GM18873 (cell line): ENCODE results near the gene PRM3.

Source experiments
- ATAC-seq: cut with Tn5 transposase; IDR thresholded peaks from one replicate; pipeline ENCODE4 v1.9.1; 2021; ENCODE audit warnings: mild to moderate bottlenecking, moderate library complexity, moderate number of reproducible peaks; ENCODE audit not compliant: unreplicated experiment, low FRiP score

The PRM3 gene

DNA sequence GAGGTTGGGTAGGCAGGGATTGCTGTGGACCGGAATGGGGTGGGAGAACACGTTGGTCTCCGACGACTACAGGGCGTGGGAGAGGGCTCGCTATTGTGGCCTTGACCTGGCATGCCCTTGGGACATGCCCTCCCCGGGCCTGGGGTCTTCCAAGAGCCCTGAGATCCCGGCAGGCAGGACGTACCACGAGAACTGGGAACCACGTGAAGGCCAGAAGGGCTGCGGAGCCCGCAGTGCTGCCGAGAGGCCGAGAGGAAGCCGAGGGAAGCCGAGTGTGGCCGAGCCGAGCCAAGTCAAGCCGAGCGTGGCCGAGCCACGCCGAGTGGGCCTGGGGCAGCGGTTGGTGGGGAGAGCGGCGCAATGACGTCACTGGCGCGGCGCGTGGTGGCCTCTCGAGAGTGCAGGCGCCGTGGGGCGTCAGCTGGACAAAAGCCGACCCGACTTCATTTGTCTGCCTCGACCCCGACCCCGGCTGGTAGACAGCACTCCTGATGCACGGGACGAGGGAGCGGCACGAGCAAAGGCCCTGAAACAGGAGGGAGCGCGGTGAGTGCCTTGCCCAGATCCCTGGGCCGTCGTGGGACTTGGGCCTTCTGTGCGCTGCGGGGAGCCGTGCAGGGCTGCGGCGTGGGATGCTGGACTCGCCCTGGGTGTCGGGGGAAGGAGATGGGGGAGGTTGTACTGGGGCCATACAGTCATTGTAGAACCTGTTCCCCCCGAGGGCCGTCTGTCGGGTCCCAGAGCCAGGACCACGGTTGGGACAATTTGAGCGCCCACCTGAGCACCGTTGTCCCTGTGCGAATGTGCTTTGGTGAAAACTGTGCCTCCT, 24.0 kb downstream of the PRM3 start:
- ATAC-seq: no peak

DNA sequence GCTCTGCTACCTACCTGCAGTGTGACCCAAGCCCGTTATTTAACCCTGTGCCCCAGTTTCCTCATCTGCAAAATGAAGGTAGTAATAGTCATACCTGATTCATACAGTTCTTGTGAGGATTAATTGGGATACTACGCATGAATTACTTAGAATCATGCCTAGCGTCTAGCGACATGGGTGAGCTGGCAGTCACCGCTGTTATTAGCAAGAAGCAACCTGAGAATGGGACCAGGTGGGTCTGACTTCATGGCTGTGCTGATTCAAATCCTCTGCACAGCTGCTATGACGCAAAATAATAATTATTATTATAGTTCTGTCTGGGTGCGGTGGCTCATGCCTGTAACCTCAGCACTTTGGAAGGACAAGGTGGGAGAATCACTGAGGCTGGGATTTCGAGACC, 25.3 kb downstream of the PRM3 start:
- ATAC-seq: no peak

DNA sequence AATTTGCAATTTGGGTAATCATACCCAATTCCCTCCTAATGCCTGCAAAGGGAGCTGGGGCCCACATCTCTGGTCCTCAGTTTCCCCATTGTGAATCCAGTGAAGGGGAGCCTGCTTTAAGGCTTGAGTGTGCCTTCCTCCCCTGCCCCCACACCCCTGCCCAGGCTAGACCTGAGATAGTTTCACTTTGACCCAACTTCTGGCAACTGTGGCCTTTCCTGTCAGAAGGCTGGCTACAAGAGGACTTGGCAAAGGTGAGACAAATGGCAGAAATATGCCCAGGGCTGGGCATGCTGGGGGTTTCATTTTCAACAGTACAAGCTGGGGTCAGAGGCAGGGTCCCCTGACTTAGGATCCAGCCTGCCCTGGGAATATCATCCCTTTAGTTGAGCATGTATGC, 27.4 kb downstream of the PRM3 start:
- ATAC-seq: no peak

DNA sequence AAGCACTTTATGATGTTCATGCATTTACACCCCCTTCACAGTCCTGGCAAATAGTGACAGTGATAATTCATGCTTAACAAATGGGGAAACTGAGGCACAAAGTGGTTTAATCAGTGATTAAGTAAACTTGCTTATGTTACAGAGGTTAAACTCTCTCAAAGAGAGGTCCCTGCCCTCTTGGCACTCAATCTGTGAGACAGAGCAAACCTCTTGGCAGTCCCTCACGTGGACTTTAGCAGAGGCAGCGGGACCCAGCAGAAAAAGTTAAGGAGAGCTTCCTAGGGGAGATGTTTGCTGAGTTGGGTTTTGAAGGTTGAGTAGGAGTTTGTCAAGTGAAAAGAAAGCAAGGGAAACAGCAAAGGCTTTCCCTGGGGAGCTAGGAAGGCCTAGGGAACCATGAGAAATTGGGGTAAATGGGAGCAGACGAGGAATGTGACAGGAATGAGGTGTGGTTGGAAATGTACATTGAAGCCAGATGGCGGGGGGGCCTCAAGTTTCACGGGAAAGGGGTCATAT, 28.1 kb downstream of the PRM3 start:
- ATAC-seq: no peak

DNA sequence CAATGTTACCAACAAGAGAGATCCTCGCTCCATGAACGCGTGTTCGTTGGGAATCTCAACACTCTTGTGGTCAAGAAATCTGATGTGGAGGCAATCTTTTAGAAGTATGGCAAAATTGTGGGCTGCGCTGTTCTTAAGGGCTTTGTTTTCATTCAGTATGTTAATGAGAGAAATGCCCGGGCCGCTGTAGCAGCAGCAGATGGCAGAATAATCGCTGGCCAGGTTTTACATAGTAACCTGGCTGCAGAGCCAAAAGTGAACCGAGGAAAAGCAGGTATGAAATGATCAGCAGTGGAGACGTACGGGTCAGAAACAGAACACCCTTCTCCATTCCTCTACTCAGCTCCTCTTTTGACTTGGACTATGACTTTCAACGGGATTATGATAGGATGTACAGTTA, 30.8 kb downstream of the PRM3 start:
- ATAC-seq: no peak

DNA sequence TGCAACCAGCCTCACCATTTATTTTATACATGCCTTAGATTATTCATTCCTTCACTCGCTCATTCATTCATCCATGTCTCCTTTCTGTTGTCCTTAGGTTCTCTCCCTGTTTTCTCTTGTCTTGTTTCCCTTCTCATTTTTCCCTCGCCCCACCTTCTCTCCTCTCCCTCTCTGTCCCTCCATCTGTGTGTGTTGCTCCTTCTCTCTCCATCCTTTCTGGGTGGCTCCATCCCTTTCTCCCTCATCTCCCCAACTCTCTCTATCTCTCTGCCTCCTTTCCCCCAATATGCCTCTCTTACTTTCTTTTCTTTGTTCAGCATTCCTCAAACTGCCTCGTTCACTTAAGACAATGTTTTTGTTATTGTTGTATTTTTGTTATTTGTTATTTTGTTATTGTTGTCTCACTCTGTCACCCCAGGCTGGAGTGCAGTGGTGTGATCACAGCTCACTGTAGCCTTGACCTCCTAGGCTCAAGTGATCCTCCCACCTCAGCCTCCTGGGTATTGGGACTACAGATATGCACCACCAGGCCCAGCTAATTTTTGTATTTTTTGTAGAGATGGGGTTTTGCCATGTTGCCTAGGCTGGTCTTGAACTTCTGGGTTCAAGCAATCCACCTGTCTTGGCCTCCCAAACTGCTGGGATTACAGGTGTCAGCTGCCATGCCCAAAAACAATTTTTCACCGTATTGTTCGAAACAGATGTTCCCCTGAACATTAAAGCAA, 31.8 kb downstream of the PRM3 start:
- ATAC-seq: no peak

DNA sequence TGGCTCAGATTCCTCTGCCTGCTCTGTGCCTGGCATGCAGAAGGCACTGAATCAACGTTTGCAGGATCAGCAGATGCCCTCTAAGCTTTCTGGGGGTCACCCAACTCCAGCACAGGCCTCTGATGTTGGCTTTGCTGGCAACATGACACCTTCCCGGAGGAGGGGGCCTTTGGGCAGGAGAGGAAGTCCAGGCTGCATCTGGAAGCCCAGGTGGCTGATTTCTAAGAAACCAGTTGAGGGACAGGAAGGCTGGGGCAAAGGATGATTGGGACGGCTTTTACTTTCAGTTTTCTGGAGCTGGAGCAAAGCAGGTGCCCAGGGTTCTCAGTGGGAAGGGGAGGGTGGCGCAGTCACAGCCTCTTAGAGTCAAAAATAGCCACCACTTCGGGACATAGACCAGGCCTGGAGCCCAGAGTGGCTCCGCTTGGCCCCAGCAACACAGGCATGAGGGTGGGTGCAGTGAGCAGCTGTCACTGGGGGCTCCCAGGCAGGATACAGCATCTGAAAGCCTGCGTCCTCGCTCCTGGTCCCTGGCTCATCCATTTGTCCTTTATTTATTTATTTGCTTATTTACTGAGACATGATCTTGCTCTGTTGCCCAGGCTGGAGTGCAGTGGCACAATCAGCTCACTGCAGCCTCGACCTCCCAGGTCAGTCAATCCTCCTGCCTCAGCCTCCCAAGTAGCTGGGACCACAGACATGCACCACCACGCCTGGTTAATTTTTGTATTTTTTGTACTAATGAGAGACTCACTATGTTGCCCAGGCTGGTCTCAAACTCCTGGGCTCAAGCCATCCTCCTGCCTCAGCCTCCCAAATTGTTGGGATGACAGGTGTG, 32.6 kb downstream of the PRM3 start:
- no peak for ATAC-seq

DNA sequence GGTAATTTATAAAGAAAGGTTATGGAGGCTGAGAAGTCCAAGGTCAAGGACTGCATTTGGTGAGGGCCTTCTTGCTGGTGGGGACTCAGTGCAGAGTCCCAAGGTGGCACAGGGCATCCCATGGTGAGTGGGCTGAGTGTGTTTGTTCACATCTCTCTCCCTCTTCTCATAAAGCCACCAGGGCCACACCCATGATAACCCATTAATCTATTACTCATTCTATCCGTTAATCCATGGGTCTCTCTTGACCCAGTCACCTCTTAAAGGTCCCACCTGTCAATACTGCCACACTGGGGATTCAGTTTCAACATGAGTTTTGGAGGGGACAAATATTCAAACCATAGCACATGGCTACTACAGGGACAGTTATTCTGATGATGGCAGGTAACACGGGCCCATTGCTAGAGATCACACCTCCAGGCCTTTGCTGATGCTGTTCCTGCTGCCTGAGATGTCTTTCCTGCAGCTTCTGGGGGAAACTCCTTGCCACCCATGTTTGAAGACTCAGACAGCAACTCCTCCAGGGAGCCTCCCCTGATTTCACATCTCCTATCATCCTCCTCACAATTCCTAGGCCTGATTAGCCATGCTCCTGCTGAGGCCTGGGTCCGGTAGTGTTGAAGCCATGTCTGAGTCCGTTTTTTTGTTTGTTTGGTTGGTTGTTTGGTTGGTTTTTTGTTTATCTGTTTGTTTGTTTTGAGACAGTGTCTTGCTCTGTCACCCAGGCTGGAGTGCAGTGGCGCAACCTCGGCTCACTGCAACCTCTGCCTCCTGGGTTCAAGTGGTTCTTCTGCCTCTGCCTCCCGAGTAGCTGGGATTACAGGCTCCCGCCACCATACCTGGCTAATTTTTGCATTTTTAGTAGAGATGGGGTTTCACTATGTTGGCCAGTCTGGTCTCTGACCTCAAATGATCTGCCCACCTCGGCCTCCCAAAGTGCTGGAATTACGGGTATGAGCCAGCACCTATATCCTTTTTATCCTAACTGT, 33.5 kb downstream of the PRM3 start:
- no peak for ATAC-seq

DNA sequence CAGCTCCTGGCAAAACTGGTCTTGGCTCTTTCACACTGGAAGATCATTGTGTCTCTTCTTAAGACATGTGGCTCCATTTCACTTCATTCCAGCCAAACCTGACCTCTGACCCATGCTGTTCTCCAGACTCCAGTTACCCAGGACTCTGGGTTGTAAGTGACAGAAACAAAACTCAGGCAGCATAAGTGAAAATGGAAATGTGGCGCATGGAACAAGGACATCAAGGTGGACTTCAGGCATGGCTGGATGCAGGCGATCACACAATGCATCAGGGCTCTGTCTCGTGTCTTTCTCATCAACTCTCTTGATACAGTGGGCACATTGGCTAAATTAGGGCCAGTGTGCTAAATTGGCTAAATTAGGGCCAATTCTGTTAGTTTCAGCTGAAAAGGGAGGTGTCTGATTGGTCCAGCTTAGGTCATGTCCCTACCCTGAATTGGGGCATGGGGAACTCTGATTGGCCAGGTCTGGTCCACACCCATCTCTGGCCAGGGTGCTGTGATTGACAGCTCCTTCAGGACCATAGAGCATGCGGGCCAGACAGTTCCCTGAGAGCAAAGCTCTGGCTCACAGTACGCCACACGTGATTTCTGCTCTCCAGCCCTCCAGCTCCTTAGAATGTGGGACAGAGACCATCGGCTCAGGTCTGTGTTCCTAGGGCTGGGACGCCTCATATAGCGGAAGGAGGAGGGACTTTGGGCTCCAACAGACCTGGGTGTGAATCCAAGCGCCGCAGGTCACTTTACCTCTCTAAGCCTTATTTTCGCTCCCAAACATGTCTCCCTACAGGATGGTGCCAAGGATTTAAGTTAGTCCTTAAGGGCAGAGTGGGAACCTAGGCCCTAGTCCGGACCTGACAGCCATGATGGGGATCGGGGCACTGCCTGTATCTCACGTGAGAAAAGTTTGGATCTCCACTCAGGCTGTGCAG, 34.9 kb downstream of the PRM3 start:
- ATAC-seq: no peak

DNA sequence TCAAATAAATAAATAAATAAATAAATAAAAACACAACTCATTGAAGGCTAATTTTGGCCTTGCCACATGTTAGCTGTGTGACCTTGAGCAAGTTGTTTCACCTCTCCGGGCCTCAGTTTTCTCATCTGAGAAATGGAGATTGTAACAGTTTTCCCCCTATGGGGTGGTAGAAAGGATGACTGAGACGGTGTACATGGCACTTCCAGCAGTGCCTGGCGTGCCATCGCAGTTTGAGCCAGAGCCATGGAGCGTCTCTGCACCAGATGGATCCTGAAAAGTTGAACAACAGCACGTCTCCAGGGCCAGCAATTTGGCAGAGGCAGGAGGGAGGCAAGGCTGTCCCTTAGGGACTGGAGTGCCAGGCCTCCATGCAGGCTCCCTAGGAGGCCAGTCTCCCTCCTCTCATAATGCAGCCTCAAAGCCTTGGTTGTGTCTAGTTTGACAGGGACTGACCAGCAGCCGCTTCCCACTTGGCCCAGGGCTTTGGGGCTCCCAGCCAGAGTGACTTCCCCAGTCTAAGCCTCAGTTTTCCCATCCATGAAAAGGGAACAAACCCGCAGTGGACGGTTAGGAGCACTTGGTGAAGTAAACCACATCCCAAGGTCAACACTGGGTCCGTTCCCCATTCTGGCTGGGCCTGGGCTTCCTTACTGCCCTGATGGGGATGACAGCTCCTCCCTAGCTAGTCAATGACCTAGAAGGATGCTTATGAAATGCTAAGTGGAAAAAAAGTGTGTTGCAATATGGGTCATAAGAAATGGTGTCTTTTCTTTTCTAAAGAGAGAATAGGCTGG, 36.8 kb downstream of the PRM3 start:
- ATAC-seq: no peak

DNA sequence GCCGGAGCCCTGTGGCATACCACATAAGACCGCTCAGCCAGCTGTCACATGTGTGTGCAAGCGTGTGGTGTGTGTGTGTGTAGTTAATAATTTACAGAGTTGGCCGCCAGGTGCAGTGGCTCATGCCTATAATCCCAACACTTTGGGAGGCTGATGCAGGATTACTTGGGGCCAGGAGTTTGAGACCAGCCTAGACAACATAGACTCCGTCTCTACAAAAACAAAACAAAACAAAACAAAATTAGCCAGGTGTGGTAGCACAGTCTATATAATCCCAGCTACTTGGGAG, 37.8 kb downstream of the PRM3 start:
- ATAC-seq: no peak

DNA sequence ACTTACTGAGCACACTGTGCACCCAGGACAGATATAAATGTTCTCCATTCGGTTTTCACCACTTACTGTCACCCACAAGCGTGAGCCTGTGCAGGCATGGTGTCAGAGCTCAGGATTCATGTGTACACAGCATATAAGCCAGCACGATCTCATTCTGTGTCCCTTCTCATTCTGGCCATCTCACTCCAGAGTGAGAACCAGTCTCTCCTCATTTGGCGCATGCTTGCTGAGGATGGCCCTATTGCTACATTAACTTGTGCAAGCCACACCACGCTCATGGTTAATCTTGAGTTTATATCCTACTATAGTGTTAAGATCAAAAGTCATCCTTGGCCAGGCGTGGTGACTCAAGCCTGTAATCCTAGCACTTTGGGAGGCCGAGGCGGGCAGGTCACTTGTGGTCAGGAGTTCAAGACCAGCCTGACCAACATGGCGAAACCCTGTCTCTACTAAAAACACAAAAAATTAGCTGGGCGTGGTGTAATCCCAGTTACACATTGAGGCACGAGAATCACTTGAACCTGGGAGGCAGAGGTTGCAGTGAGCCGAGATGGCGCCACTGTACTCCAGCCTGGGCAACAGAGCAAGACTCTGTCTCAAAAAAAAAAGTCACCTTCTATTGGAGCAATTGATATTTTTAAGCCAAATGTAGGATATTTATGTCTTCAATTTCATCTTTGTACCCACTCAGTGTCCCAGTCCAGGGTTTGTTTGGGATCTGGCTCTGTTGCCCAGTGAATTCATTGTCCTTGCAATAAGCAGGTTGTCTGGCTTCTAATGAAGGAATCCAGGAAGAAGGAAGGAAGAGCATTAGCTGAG, 38.3 kb downstream of the PRM3 start:
- no peak for ATAC-seq

DNA sequence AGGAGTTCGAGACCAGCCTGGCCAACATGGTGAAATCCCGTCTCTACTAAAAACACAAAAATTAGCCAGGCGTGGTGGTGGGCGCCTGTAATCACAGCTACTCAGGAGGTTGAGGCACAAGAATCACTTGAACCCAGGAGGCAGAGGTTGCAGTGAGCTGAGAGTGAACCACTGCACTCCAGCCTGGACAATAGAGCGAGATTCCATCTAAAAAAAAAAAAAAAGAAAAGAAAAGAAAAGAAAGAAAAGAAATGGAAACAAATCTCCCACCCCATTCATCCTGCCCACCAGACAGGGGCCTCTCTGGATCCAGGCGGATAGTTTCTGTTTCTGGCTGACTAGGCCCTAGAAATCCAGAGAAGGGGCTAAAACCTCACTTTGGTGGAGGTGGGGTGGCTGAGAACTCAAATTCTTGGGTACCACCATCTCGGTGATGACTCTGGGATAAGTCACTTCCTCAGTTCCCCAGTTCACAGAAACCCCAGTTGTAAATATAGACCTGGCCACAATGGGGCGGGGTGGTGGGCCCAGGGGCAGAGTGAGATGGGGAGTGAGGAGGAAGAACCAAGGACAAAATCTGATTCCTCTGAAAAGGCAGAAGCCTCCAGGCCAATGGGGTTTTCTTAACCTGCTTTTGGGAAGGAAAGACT, 39.6 kb downstream of the PRM3 start:
- no peak for ATAC-seq

DNA sequence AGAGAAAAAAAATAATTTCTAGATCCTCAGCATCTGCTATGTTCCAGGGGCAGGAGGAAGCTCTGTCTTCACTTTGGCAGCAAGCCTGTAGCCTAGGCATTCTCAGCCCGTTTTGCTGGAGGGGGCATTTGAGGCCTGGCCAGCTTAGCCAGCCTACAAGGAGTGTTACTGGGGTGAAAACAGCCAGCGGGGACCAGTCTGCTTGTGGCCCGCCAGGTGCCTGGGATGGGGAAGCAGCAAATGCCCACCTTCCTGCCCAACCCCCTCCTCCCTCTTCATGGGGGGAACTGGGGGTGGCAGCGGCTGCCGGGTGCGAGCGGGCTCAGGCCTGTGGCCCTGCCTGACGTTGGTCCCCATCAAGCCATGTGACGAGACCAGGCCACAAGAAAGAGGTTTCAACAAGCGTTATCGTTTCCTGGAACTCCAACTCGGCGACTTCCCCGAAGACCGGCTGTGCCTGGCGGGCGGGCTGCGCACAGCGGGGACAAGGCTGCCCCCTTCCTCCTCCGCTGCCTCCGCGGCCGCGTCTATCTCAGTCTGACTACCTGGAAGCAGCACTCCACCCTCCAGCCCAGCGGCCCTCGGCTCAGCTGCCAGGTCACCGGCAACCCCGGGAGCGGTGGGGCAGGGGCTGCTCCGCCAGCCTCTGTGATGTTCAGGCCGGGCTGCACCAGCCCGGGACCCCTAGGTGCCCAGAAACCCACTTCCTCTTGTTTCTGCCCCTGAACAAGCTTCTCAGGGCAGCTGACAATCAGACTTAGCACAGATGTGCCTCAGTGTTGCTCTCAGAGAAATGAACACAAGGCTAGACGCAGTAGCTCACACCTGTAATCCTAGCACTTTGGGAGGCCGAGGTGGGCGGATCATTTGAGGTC, 40.3 kb downstream of the PRM3 start:
- ATAC-seq: peak; percentile 56

DNA sequence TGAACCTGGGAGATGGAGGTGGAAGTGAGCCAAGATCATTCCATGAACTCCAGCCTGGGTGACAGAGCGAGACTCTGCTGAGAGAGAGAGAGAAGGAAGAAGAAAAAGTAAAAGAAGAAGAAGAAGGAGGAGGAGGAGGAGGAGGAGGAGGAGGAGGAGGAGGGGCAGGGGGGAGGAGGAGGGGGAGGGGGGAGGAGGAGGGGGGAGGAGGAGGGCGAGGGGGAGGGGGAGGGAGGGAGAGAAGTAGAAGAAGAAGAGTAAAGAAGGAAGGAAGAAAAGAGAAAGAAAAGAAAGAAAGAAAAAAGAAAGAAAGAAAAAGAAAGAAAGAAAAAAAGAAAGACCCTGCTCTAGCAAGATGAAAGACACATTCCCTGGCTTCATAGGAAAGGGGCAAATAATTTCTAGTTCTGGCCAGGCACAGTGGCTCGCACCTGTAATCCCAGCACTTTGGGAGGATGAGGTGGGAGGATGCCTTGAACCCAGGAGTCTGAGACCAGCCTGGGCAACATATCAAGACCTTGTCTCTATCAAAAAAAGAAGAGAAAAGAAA, 41.1 kb downstream of the PRM3 start:
- ATAC-seq: no peak
